ENCODE results near the gene FAM53A.
A peak's percentile ranks its signal among the peaks of the same experiment; 100 is the strongest.

DNA sequence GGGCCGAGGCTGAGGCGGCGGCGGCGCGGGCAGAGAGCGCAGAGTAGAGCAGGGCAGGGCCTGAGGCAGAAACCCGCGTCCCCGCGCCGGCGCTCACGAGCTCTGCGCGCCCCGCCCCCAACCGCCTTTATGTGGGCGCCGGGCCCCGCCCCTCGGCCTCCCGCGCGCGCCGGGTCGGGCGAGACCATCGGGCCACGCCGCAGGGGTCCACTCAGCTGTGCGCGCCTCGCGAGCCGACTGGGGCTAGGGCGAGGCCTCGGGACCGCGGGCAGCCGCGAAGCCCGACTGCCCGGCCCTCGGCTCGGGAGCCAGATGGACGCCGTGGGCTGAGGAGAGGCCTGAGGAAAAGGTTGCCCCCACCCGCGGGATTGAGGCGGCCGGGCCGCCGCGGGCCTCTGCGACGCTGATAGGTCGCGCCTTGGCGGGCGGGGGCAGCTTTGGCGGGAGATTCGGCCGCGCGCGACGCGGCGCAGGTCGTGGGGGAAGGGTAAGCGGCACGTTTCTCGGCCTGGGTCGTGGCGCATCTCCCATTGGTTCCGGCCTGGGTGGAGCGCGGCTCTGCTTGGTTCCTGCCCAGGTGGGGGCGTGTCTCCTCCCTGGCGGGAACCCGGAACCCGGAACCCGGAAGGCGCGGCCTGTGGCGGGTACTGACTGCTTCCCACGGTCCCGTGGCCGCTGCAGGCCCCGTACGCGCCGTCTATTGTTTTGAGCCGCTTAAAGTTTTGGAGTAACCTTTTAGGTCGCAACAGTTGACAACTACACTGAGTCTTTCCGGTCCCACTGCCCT lies 28.3 kb upstream of the FAM53A start, which contains the start of gene SLBP:
- TF ChIP-seq EZH2 (IDR thresholded peaks at IDR 0.05; ENCODE audit: borderline replicate concordance, control insufficient read depth, low read depth, low read length) (no peak), CHD4 (IDR thresholded peaks at IDR 0.05) (no peak), ZSCAN29 (IDR thresholded peaks at IDR 0.05) (0 out of 2 replicates have a peak, but pooled peaks have one; percentile 35), SUPT20H (IDR thresholded peaks at IDR 0.05; ENCODE audit: borderline replicate concordance, control insufficient read depth, low read depth, low read length) (no peak), SMC3 (IDR thresholded peaks at IDR 0.05; ENCODE audit: borderline replicate concordance, low read length) (no peak), POLR2A (IDR thresholded peaks at IDR 0.05; ENCODE audit: low read depth, low read length) (no peak), CHD2 (IDR thresholded peaks at IDR 0.05; ENCODE audit: borderline replicate concordance, low read depth, low read length) (peak; percentile 93), POLR2AphosphoS5 (IDR thresholded peaks at IDR 0.05; ENCODE audit: low read length) (peak; percentile 74), SREBF2 (IDR thresholded peaks at IDR 0.05; ENCODE audit: low read length) (no peak), IKZF1 (conservative IDR thresholded peaks at IDR 0.05) (peak; percentile 93), NR2C2 (IDR thresholded peaks at IDR 0.05; ENCODE audit: borderline replicate concordance, control insufficient read depth, insufficient read length, low read depth) (no peak)
- TF ChIP-seq, protein P1, sequence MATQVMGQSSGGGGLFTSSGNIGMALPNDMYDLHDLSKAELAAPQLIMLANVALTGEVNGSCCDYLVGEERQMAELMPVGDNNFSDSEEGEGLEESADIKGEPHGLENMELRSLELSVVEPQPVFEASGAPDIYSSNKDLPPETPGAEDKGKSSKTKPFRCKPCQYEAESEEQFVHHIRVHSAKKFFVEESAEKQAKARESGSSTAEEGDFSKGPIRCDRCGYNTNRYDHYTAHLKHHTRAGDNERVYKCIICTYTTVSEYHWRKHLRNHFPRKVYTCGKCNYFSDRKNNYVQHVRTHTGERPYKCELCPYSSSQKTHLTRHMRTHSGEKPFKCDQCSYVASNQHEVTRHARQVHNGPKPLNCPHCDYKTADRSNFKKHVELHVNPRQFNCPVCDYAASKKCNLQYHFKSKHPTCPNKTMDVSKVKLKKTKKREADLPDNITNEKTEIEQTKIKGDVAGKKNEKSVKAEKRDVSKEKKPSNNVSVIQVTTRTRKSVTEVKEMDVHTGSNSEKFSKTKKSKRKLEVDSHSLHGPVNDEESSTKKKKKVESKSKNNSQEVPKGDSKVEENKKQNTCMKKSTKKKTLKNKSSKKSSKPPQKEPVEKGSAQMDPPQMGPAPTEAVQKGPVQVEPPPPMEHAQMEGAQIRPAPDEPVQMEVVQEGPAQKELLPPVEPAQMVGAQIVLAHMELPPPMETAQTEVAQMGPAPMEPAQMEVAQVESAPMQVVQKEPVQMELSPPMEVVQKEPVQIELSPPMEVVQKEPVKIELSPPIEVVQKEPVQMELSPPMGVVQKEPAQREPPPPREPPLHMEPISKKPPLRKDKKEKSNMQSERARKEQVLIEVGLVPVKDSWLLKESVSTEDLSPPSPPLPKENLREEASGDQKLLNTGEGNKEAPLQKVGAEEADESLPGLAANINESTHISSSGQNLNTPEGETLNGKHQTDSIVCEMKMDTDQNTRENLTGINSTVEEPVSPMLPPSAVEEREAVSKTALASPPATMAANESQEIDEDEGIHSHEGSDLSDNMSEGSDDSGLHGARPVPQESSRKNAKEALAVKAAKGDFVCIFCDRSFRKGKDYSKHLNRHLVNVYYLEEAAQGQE (IDR thresholded peaks at IDR 0.05; ENCODE audit: low read depth, low read length), result no peak

All from GM12878 (cell line).